MCF 10A (cell line): ENCODE results near the gene GBGT1. TPM values are rescaled to one million over a fixed set of nuclear protein-coding genes. Genes with fewer than 3 reads are reported as not detected.

ENCODE experiments used
- BruUV-seq: library from RNA; stranded (reverse); fragments of 400-500 nt; replicated peaks from 2 replicates; lab custom pipeline; 2021; lab: Mats Ljungman, UMichigan
- CTCF ChIA-PET: fragments of 300-600 bp; sonication (Branson Sonifier 250); formaldehyde crosslinking; extraction: SDS; loops from one replicate; lab custom pipeline; 2021; ENCODE audit warnings: antibody characterized with exemption, inconsistent platforms; lab: Yijun Ruan, JAX
- POLR2A ChIA-PET: fragments of 300-600, 350-650 bp; sonication (Branson Sonifier 250); formaldehyde crosslinking; extraction: SDS; loops from one replicate; lab custom pipeline; 2020; ENCODE audit warnings: antibody characterized with exemption, inconsistent platforms; lab: Yijun Ruan, JAX
- DNase-seq: peaks from one replicate; pipeline ENCODE4 v3.0.0-alpha.2; 2018; ENCODE audit not compliant: unreplicated experiment
- H3K27ac Mint-ChIP-seq: one replicate; pipeline ENCODE4 v1.8.0; 2022; ENCODE audit warnings: mild to moderate bottlenecking, low read depth, mixed read lengths; ENCODE audit not compliant: unreplicated experiment
- H3K27me3 Mint-ChIP-seq: one replicate; pipeline ENCODE4 v1.8.0; 2022; ENCODE audit warnings: mixed read lengths; ENCODE audit not compliant: insufficient read depth, unreplicated experiment
- H3K36me3 Mint-ChIP-seq: one replicate; pipeline ENCODE4 v1.8.0; 2022; ENCODE audit warnings: mild to moderate bottlenecking, moderate library complexity, mixed read lengths; ENCODE audit not compliant: insufficient read depth, unreplicated experiment
- H3K4me1 Mint-ChIP-seq: one replicate; pipeline ENCODE4 v1.8.0; 2022; ENCODE audit warnings: mixed read lengths; ENCODE audit not compliant: insufficient read depth, unreplicated experiment
- H3K4me3 Mint-ChIP-seq: one replicate; pipeline ENCODE4 v1.8.0; 2022; ENCODE audit warnings: mild to moderate bottlenecking, moderate library complexity, mixed read lengths; ENCODE audit not compliant: unreplicated experiment
- H3K9me3 Mint-ChIP-seq: one replicate; pipeline ENCODE4 v1.8.0; 2022; ENCODE audit warnings: mixed read lengths; ENCODE audit not compliant: unreplicated experiment
- intact Hi-C: fragments of 100-400 bp; cut with micrococcal nuclease; formaldehyde crosslinking; loops from 2 replicates; pipeline ENCODE4 v1.14.1; 2022
- total RNA-seq: library from RNA; stranded (reverse); gene quantifications from 2 replicates; pipeline ENCODE4 v1.2.3, GENCODE V29; 2022
- TF ChIP-seq, protein P1 (sequence below): fragments of 200-600 bp; IDR thresholded peaks from one replicate; pipeline ENCODE4 v1.8.0; 2022; ENCODE audit warnings: antibody characterized with exemption, mild to moderate bottlenecking; ENCODE audit not compliant: unreplicated experiment

Gene GBGT1
- total RNA-seq, 1 experiment from 2014 or later: not detected

DNA sequence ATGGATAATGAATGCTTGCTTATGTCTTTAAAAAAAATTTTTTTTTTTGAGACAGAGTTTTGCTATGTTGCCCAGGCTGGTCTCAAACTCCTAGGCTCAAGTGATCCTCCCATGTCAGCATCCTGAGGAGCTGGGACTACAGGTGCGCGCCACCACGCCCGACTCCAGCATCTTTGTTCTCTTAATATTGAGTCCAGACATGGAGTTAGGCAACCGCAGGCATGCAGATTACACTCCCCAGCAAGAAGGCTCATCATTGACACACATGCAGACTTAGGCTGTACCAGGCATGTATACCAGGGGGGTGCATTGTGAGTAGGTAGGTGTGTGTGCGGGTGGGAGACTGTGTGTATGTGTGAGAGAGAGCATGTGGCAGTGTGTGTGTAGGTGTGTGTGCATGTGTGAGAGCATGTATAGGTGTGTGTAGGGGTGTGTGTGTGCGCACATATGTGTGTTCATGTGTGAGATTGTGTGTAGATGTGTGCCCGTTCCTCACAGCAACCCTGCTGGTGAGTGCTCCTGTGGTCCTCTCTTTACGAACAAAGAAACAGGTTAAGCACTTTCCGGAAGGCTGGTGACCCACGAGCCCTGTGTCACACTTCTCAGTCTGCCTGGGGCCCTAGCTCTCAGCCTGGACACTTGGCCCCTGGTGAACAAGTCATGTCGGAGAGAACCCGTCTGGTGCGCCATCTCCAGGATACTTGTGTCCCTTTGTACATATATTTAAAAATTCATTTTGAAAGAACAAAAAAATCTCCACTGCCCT lies 39.2 kb upstream of the GBGT1 start:
- Mint-ChIP-seq H3K27me3 (peaks cover 9% of the 10 kb centered on the region), H3K36me3 (peaks cover 6% of the 10 kb centered on the region), H3K27ac (no peak overlapping the region), H3K4me1 (no peaks in the 10 kb centered on the region), H3K9me3 (no peaks in the 10 kb centered on the region), H3K4me3 (no peak overlapping the region)
- CTCF ChIA-PET: interaction anchor here (0.7 to 1.2 kb wide), 3 partner anchors 17 to 127 kb away, joined by 3 read pairs; no protein-coding TSS in a partner anchor
- no TSS peak for BruUV-seq
- POLR2A ChIA-PET: interaction anchor here (0.6 kb wide), 1 partner anchor 24 kb away, joined by 3 read pairs; no protein-coding TSS in a partner anchor
- intact Hi-C loops: no loop called here
- TF ChIP-seq, protein P1, sequence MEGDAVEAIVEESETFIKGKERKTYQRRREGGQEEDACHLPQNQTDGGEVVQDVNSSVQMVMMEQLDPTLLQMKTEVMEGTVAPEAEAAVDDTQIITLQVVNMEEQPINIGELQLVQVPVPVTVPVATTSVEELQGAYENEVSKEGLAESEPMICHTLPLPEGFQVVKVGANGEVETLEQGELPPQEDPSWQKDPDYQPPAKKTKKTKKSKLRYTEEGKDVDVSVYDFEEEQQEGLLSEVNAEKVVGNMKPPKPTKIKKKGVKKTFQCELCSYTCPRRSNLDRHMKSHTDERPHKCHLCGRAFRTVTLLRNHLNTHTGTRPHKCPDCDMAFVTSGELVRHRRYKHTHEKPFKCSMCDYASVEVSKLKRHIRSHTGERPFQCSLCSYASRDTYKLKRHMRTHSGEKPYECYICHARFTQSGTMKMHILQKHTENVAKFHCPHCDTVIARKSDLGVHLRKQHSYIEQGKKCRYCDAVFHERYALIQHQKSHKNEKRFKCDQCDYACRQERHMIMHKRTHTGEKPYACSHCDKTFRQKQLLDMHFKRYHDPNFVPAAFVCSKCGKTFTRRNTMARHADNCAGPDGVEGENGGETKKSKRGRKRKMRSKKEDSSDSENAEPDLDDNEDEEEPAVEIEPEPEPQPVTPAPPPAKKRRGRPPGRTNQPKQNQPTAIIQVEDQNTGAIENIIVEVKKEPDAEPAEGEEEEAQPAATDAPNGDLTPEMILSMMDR: no peak
- DNase-seq: no peak

- H3K36me3 Mint-ChIP-seq: peaks cover 6% of the 10 kb centered on the region
- no peak overlapping the region for H3K4me3 Mint-ChIP-seq
- ChIA-PET CTCF (interaction anchor here (0.7 to 1.2 kb wide), 3 partner anchors 17 to 128 kb away, joined by 3 read pairs; no protein-coding TSS in a partner anchor), POLR2A (interaction anchor here (0.6 kb wide), 2 partner anchors 25 to 77 kb away, joined by 3 to 4 read pairs; no protein-coding TSS in a partner anchor)
- no peak for DNase-seq
- H3K27me3 Mint-ChIP-seq: peaks cover 9% of the 10 kb centered on the region
- H3K27ac Mint-ChIP-seq: no peak overlapping the region
- no TSS peak for BruUV-seq
- intact Hi-C loops: no loop called here
- TF ChIP-seq, protein P1: no peak
- no peaks in the 10 kb centered on the region for H3K9me3 Mint-ChIP-seq
- no peaks in the 10 kb centered on the region for H3K4me1 Mint-ChIP-seq
These were observed 38.4 kb upstream of the GBGT1 start for GRCh38 chr9:133202145-133202513.

DNA sequence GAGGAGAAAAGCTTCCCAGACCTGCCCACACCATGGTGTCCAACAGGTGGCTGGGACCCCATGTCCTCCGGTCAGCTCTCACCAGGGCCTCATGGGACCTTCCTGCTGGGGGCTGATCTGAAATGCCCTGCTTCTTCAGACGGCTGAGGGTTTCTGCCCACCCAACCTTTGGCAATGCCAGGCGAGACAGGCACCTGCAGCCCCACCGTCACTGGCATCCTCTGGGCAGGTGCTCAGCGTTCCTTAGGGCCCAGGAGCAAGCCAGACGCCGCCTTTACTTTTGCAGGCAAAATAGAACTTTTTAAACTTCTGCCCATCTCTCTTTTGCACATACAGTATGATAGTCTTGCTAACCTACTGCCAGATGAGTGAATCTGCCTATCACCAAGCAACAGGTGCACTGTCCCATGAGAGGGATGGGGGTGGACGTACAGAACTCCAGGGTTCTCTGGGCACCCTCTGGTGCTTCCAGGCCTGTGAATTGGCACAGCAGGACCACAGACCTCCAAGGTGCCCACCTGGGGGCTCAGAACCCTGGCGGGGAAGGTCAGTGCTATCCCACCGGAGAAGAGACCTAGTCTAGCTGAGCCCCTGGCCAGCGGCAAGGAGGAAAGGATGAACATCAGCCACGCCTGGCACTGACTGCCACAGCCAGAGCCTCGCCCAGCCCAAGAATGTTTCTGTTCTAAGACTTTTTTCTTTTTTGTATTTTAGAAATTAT lies 37.9 kb upstream of the GBGT1 start:
- H3K27me3 Mint-ChIP-seq: peaks cover 9% of the 10 kb centered on the region
- no peak for DNase-seq
- CTCF ChIA-PET: interaction anchor here (0.8 to 1.2 kb wide), 2 partner anchors 16 to 21 kb away, joined by 3 read pairs; no protein-coding TSS in a partner anchor

More for the DNA sequence above, 37.9 kb upstream of the GBGT1 start:
- no peaks in the 10 kb centered on the region for H3K4me1 Mint-ChIP-seq
- TF ChIP-seq, protein P1: no peak
- POLR2A ChIA-PET: interaction anchor here (0.6 kb wide), 1 partner anchor 76 kb away, joined by 4 read pairs; no protein-coding TSS in a partner anchor
- H3K36me3 Mint-ChIP-seq: peaks cover 6% of the 10 kb centered on the region
- H3K9me3 Mint-ChIP-seq: no peaks in the 10 kb centered on the region
- intact Hi-C loops: no loop called here
- no peak overlapping the region for H3K4me3 Mint-ChIP-seq
- no TSS peak for BruUV-seq
- no peak overlapping the region for H3K27ac Mint-ChIP-seq
